ENCODE measurements around the gene PITX3.

Gene PITX3

GRCh38 chr10:102243309-102243708 lies 2.0 kb upstream of the PITX3 start:
- no peak for DNase-seq (ENCODE audit: extremely low spot score)
- POLR2A ChIA-PET: no interaction called here
- CTCF ChIA-PET: interaction anchor here (1.2 to 2.8 kb wide), 2 partner anchors 13 to 156 kb away, joined by 6 to 10 read pairs; no protein-coding TSS in a partner anchor
- TF ChIP-seq CTCF (IDR thresholded peaks at IDR 0.05; ENCODE audit: control extremely low read depth, extremely low read depth, low read depth, missing control alignments): no peak

GRCh38 chr10:102242118-102242485 lies 790 bp upstream of the PITX3 start:
- CTCF ChIA-PET: interaction anchor here (4.3 to 19.9 kb wide), 2 partner anchors 11 to 111 kb away, joined by 84 to 566 read pairs; no protein-coding TSS in a partner anchor
- no peak for DNase-seq (ENCODE audit: extremely low spot score)
- POLR2A ChIA-PET: no interaction called here
- TF ChIP-seq CTCF (IDR thresholded peaks at IDR 0.05; ENCODE audit: control extremely low read depth, extremely low read depth, low read depth, missing control alignments): no peak

GRCh38 chr10:102241032-102241443 lies 274 bp downstream of the PITX3 start:
- ChIA-PET CTCF (interaction anchor here (1.0 to 19.9 kb wide), 8 partner anchors 9 to 183 kb away, joined by 3 to 566 read pairs (median 7); partner anchors contain the start of gene ELOVL3), POLR2A (no interaction called here)
- DNase-seq (ENCODE audit: extremely low spot score): no peak

DNA sequence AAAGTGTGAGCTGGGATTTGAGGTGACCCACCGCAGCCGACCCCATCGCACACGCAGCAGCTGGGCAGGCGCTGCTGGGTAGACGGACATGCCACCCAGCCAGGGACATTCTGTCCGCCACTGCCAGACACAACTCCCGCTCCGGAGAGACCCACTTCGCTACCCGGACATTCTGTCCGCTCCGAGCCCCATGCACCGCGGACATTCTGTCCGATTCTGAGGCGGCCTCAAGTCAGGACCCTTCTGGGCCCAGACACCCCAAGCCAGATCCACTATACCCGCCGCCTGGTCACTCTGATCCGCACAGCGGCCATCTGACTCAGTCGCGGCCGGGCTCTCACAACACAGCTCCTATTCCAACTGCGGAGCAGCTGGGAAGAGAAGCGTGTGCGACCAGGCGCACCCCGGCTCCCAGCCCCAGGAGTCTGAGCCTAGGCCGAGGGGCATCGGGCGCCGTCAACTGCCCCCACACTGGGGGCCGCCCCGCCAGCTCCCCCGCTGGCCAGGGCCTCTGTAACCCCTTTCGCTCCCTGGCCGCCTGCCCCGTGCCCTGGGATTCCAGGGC lies 763 bp downstream of the PITX3 start:
- DNase-seq (ENCODE audit: extremely low spot score): no peak
- CTCF ChIA-PET: interaction anchor here (1.0 to 19.9 kb wide), 8 partner anchors 10 to 184 kb away, joined by 3 to 566 read pairs (median 7); partner anchors contain the start of gene ELOVL3
- POLR2A ChIA-PET: interaction anchor here (0.5 kb wide), 1 partner anchor 21 kb away, joined by 3 read pairs; no protein-coding TSS in a partner anchor
- no peak for TF ChIP-seq CTCF (IDR thresholded peaks at IDR 0.05; ENCODE audit: control extremely low read depth, extremely low read depth, low read depth, missing control alignments)

More at GRCh38 chr10:102241032-102241443, 274 bp downstream of the PITX3 start:
- no peak for TF ChIP-seq CTCF (IDR thresholded peaks at IDR 0.05; ENCODE audit: control extremely low read depth, extremely low read depth, low read depth, missing control alignments)

GRCh38 chr10:102237711-102238252 lies 3.5 kb downstream of the PITX3 start:
- TF ChIP-seq CTCF (IDR thresholded peaks at IDR 0.05; ENCODE audit: control extremely low read depth, extremely low read depth, low read depth, missing control alignments): no peak
- CTCF ChIA-PET: interaction anchor here (0.8 to 19.9 kb wide), 11 partner anchors 7 to 358 kb away, joined by 3 to 566 read pairs (median 4); partner anchors contain the start of genes ELOVL3 and NFKB2
- DNase-seq (ENCODE audit: extremely low spot score): no peak
- POLR2A ChIA-PET: interaction anchor here (1.0 kb wide), 1 partner anchor 7 kb away, joined by 3 read pairs; the partner anchor contains the start of gene GBF1

DNA sequence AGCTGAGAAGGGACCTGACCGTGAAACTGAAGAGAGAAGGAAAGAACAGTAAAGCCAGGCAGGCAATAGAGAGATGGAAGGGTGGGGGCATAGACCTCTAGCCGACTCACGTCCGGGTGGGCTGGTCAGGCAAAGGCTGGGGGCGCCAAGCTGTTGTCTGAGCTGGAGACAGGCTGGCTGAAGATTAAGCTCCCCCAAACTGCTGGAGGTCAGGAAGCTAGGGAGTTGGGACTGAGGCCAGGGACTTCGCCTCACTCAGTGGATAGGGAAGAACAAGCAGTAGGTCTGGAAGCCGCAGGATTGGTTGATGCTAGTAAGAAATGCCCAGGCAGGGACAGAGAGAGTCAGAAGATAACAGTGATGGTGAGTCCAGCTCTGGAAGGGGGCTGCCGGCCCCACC lies 5.3 kb downstream of the PITX3 start:
- POLR2A ChIA-PET: no interaction called here
- CTCF ChIA-PET: interaction anchor here (1.2 to 19.9 kb wide), 4 partner anchors 9 to 167 kb away, joined by 5 to 566 read pairs (median 110); partner anchors contain the start of gene NFKB2
- no peak for DNase-seq (ENCODE audit: extremely low spot score)
- TF ChIP-seq CTCF (IDR thresholded peaks at IDR 0.05; ENCODE audit: control extremely low read depth, extremely low read depth, low read depth, missing control alignments): no peak
